Breast epithelium (tissue), 3 donors: Measurements from ENCODE around the gene LTK.

Experiments used
- POLR2A ChIP-seq: fragments of 450-650 bp; IDR thresholded peaks from one replicate; pipeline ENCODE4 v1.6.1; 2016; ENCODE audit warnings: antibody characterized with exemption, mild to moderate bottlenecking, moderate library complexity
- TF ChIP-seq, protein P1 (sequence below), 3 donors: fragments of 450-650 bp; IDR thresholded peaks; one replicate each; pipeline ENCODE4 v1.5.1; 2016 to 2017; ENCODE audit warnings: antibody characterized with exemption in 3 of 3, mild to moderate bottlenecking in 3 of 3, moderate library complexity in 3 of 3

DNA sequence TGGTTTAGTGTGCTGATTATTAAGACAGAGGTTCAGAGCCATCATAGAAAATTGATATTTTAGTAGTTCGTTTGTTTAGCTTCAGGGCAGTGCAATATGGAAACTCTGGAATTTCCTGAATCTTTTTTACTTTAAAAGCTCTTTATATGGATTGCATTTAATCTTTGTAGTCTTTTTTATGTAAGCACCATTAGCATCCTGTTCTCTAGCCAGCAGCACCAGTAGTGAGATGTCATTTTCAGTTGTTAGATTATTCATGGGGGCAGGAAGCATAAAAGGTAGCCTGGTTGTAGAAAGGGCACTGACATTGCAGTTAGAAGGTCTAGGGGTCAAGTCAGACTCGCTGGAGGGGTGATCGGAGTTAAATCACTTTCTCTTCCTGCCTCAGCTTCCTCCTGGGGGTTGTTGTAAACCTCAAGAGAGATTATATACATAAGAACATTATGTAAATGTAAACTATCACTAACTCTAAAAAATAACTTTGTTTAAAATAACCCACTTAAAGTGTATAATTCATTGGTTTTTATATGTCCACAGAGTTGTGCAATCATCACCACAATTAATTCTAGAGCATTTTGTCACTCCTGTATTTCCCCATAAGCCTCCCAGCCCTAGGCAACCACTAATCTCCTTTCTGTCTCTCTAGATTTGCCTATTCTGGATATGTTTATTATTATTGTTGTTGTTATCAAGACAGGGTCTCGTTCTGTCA lies 51.4 kb downstream of the LTK start:
- TF ChIP-seq, protein P1, sequence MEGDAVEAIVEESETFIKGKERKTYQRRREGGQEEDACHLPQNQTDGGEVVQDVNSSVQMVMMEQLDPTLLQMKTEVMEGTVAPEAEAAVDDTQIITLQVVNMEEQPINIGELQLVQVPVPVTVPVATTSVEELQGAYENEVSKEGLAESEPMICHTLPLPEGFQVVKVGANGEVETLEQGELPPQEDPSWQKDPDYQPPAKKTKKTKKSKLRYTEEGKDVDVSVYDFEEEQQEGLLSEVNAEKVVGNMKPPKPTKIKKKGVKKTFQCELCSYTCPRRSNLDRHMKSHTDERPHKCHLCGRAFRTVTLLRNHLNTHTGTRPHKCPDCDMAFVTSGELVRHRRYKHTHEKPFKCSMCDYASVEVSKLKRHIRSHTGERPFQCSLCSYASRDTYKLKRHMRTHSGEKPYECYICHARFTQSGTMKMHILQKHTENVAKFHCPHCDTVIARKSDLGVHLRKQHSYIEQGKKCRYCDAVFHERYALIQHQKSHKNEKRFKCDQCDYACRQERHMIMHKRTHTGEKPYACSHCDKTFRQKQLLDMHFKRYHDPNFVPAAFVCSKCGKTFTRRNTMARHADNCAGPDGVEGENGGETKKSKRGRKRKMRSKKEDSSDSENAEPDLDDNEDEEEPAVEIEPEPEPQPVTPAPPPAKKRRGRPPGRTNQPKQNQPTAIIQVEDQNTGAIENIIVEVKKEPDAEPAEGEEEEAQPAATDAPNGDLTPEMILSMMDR (IDR thresholded peaks at IDR 0.05) = no peak
- TF ChIP-seq POLR2A = no peak
